OCI-LY7 (cell line): Measurements from ENCODE around the gene PPRC1. TPM values are rescaled to one million over a fixed set of nuclear protein-coding genes. Genes with fewer than 3 reads are reported as not detected.

Source experiments
- BruUV-seq: library from RNA; stranded (reverse); fragments of 400-500 nt; replicated peaks from 2 replicates; lab custom pipeline; 2021; lab: Mats Ljungman, UMichigan
- CTCF ChIA-PET: fragments of 300-600 bp; sonication (Branson Sonifier 250); formaldehyde crosslinking; loops from one replicate; lab custom pipeline; 2022; ENCODE audit warnings: antibody characterized with exemption; ENCODE audit not compliant: unreplicated experiment; lab: Charles Lee
- POLR2A ChIA-PET: fragments of 300-600 bp; sonication (Branson Sonifier 250); formaldehyde crosslinking; loops from one replicate; lab custom pipeline; 2022; ENCODE audit warnings: antibody characterized with exemption; lab: Charles Lee
- DNase-seq: peaks from one replicate; pipeline ENCODE4 v3.0.0-alpha.2; 2015; ENCODE audit warnings: low spot score
- H2AFZ ChIP-seq: fragments of 200-600 bp; sonication (generic), shearing (Covaris generic); 2 replicates; pipeline ENCODE4 v1.6.1; 2014; ENCODE audit warnings: mild to moderate bottlenecking, antibody characterized with exemption, low read length, moderate library complexity
- H3K27ac ChIP-seq: fragments of 200-600 bp; sonication (generic); 2 replicates; pipeline ENCODE4 v1.5.1; 2014; ENCODE audit warnings: mixed run types, low read depth, mild to moderate bottlenecking, moderate library complexity, low read length, inconsistent platforms; ENCODE audit not compliant: poor library complexity, severe bottlenecking
- H3K36me3 ChIP-seq: fragments of 200-600 bp; sonication (generic); 2 replicates; pipeline ENCODE4 v1.6.1; 2014; ENCODE audit warnings: mild to moderate bottlenecking, antibody characterized with exemption, low read length, moderate library complexity, mixed read lengths; ENCODE audit not compliant: insufficient read depth
- H3K4me1 ChIP-seq: fragments of 200-600 bp; sonication (generic); 2 replicates; pipeline ENCODE4 v1.5.1; 2014; ENCODE audit warnings: mild to moderate bottlenecking, low read length; ENCODE audit not compliant: insufficient read depth, poor library complexity, severe bottlenecking
- H3K4me2 ChIP-seq: fragments of 200-600 bp; sonication (generic); 2 replicates; pipeline ENCODE4 v1.6.1; 2014; ENCODE audit warnings: mild to moderate bottlenecking, low read length
- H3K4me3 ChIP-seq: fragments of 200-600 bp; sonication (generic); 2 replicates; pipeline ENCODE4 v1.5.1; 2014; ENCODE audit warnings: mild to moderate bottlenecking, low read depth, low read length; ENCODE audit not compliant: poor library complexity, severe bottlenecking
- H3K79me2 ChIP-seq: fragments of 200-600 bp; sonication (generic); 2 replicates; pipeline ENCODE4 v1.6.1; 2016; ENCODE audit warnings: low read depth, mild to moderate bottlenecking, low read length, moderate library complexity, mixed read lengths; ENCODE audit not compliant: insufficient read depth
- H3K9me2 ChIP-seq: fragments of 200-600 bp; sonication (generic); 2 replicates; pipeline ENCODE4 v1.6.1; 2016; ENCODE audit warnings: mild to moderate bottlenecking, low read length, mixed read lengths; ENCODE audit not compliant: insufficient read depth
- H3K9me3 ChIP-seq: fragments of 200-600 bp; sonication (generic); 2 replicates; pipeline ENCODE4 v1.6.1; 2014; ENCODE audit warnings: mild to moderate bottlenecking, mixed run types, low read length, mixed read lengths
- H4K20me1 ChIP-seq: fragments of 200-600 bp; sonication (generic); 2 replicates; pipeline ENCODE4 v1.6.1; 2014; ENCODE audit warnings: mild to moderate bottlenecking, antibody characterized with exemption, low read length, moderate library complexity, mixed read lengths; ENCODE audit not compliant: insufficient read depth
- EZH2phosphoT487 ChIP-seq: fragments of 200-600 bp; sonication (generic); IDR thresholded peaks from 2 replicates; pipeline ENCODE4 v1.6.1; 2018; ENCODE audit warnings: low read depth, borderline replicate concordance, mild to moderate bottlenecking, mixed run types, antibody characterized with exemption, low read length, moderate library complexity, mixed read lengths
- intact Hi-C: fragments of 100-400 bp; cut with micrococcal nuclease; formaldehyde crosslinking; loops from one replicate; pipeline ENCODE4 v1.10.0; 2022; ENCODE audit not compliant: unreplicated experiment
- total RNA-seq, 2 experiments: library from RNA; depleted of rRNA in 1 of 2; stranded (reverse); fragments of >200 nt in 1 of 2; shearing (Covaris generic) in 1 of 2; gene quantifications; 2 replicates each; pipeline ENCODE4 v1.2.3, GENCODE V29; 2014 to 2022
- TF ChIP-seq, protein P1 (sequence below): fragments of 200-600 bp; sonication (generic); conservative IDR thresholded peaks from 2 replicates; pipeline ENCODE4 v1.5.1; 2014; ENCODE audit warnings: mild to moderate bottlenecking, antibody characterized with exemption, low read length, moderate library complexity, mixed read lengths

PPRC1 gene
- total RNA-seq, 2 experiments from 2014 or later: 47.1 to 77.2 TPM

GRCh38 chr10:102195296-102195870 lies 62.5 kb downstream of the PPRC1 start:
- H3K9me3 ChIP-seq: 0 out of 2 replicates have a peak, but pooled peaks cover 5% of the 10 kb centered on the region
- POLR2A ChIA-PET: interaction anchor here (0.7 kb wide), 1 partner anchor 102 kb away, joined by 3 read pairs; no protein-coding TSS in a partner anchor
- no peaks in the 10 kb centered on the region for H4K20me1 ChIP-seq
- CTCF ChIA-PET: no interaction called here
- DNase-seq: no peak
- no peak overlapping the region for H3K27ac ChIP-seq
- no peaks in the 10 kb centered on the region for H3K36me3 ChIP-seq
- TF ChIP-seq, protein P1, sequence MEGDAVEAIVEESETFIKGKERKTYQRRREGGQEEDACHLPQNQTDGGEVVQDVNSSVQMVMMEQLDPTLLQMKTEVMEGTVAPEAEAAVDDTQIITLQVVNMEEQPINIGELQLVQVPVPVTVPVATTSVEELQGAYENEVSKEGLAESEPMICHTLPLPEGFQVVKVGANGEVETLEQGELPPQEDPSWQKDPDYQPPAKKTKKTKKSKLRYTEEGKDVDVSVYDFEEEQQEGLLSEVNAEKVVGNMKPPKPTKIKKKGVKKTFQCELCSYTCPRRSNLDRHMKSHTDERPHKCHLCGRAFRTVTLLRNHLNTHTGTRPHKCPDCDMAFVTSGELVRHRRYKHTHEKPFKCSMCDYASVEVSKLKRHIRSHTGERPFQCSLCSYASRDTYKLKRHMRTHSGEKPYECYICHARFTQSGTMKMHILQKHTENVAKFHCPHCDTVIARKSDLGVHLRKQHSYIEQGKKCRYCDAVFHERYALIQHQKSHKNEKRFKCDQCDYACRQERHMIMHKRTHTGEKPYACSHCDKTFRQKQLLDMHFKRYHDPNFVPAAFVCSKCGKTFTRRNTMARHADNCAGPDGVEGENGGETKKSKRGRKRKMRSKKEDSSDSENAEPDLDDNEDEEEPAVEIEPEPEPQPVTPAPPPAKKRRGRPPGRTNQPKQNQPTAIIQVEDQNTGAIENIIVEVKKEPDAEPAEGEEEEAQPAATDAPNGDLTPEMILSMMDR: no peak
- no peak for TF ChIP-seq EZH2phosphoT487
- intact Hi-C loops: no loop called here
- H3K9me2 ChIP-seq: no peaks in the 10 kb centered on the region
- H3K4me1 ChIP-seq: no peaks in the 10 kb centered on the region
- H3K4me3 ChIP-seq: no peak overlapping the region
- no peak overlapping the region for H2AFZ ChIP-seq
- no peaks in the 10 kb centered on the region for H3K79me2 ChIP-seq
- no peak overlapping the region for H3K4me2 ChIP-seq
- BruUV-seq: no TSS peak

DNA sequence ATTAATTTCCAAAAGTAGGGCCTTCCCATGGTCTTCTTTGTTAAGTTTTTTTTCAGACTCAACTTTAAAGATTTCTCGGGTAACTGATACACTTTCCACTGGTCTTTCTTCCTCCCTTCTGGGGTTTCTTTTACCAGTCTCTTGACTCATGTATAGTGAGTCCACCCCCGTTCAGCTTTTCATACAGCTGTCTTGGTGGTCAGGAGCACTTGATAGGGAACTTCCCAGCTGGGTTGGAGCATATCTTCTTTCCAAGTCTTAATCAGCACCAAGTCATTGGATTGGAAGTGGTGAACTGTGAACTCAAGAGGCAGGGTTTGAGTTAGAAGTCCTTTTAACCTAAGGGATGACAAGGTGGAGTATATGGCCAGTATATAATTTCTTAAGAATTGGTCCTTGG lies 64.1 kb downstream of the PPRC1 start:
- intact Hi-C loops: no loop called here
- no peaks in the 10 kb centered on the region for H3K9me2 ChIP-seq
- ChIA-PET CTCF (no interaction called here), POLR2A (no interaction called here)
- no peaks in the 10 kb centered on the region for H3K36me3 ChIP-seq
- no peak overlapping the region for H3K27ac ChIP-seq
- H4K20me1 ChIP-seq: no peaks in the 10 kb centered on the region
- no peak for DNase-seq
- no peak overlapping the region for H3K4me3 ChIP-seq
- TF ChIP-seq EZH2phosphoT487: no peak
- TF ChIP-seq, protein P1: no peak
- no TSS peak for BruUV-seq
- H3K9me3 ChIP-seq: 0 out of 2 replicates have a peak, but pooled peaks cover 4% of the 10 kb centered on the region
- H3K79me2 ChIP-seq: no peaks in the 10 kb centered on the region
- H3K4me2 ChIP-seq: no peak overlapping the region
- H3K4me1 ChIP-seq: no peaks in the 10 kb centered on the region
- no peak overlapping the region for H2AFZ ChIP-seq

DNA sequence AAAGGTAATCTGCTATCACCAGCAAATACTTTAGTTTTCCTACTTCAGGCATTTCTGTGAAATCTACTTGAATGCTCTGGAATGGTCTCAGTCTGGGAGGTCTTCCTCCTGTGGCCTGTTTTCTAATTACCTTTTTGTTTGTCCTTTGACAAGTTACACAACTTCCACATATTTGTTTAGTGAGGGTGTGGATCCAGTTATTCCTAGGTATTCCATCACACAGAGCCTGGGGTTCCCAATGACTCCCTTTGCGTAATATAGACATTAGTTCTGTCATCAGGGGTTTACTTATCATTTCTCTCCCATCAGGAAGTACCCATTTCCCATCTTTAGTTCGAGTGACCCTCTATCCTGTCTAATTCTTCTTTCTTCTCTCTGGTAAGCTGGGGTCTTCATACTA lies 65.2 kb downstream of the PPRC1 start:
- no TSS peak for BruUV-seq
- intact Hi-C loops: no loop called here
- no peaks in the 10 kb centered on the region for H3K9me3 ChIP-seq
- no peak overlapping the region for H3K27ac ChIP-seq
- no peak for DNase-seq
- H3K36me3 ChIP-seq: no peaks in the 10 kb centered on the region
- no peaks in the 10 kb centered on the region for H3K79me2 ChIP-seq
- no peaks in the 10 kb centered on the region for H3K4me1 ChIP-seq
- H2AFZ ChIP-seq: no peak overlapping the region
- TF ChIP-seq, protein P1: no peak
- TF ChIP-seq EZH2phosphoT487: no peak
- no peaks in the 10 kb centered on the region for H4K20me1 ChIP-seq
- ChIA-PET POLR2A (no interaction called here), CTCF (no interaction called here)
- no peaks in the 10 kb centered on the region for H3K9me2 ChIP-seq
- no peak overlapping the region for H3K4me3 ChIP-seq
- no peak overlapping the region for H3K4me2 ChIP-seq
